Activated CD8-positive, alpha-beta T cell treated with anti-CD3 and anti-CD28 coated beads, Interleukin-2, amount 10 ng/mL, durations not matched to agents 7 days and 5 days (primary cell): ENCODE results near the gene VAT1. TPM values are rescaled to one million over a fixed set of nuclear protein-coding genes. Genes with fewer than 3 reads are reported as not detected.
A peak's percentile ranks its signal among the peaks of the same experiment; 100 is the strongest.

Experiments
- ATAC-seq: fragments of 150-1000 bp; cut with Tn5 transposase; one replicate; pipeline ENCODE4 v1.10.0; 2021; ENCODE audit warnings: moderate library complexity
- CTCF ChIA-PET: fragments of 350-600 bp; sonication (Branson Sonifier 250); formaldehyde crosslinking; loops from one replicate; lab custom pipeline; 2021; ENCODE audit warnings: antibody characterized with exemption; lab: Charles Lee
- POLR2A ChIA-PET: fragments of 350-600 bp; sonication (Branson Sonifier 250); formaldehyde crosslinking; loops from one replicate; lab custom pipeline; 2021; ENCODE audit warnings: antibody characterized with exemption; lab: Charles Lee
- DNase-seq: peaks from one replicate; pipeline ENCODE4 v3.0.0-alpha.2; 2020
- H3K27ac Mint-ChIP-seq: one replicate; pipeline ENCODE4 v1.8.0; 2021; ENCODE audit warnings: mild to moderate bottlenecking, mixed read lengths
- H3K27me3 Mint-ChIP-seq: one replicate; pipeline ENCODE4 v1.8.0; 2021; ENCODE audit warnings: low read depth, mixed read lengths
- H3K36me3 Mint-ChIP-seq: one replicate; pipeline ENCODE4 v1.8.0; 2021; ENCODE audit warnings: low read depth, mixed read lengths
- H3K4me1 Mint-ChIP-seq: one replicate; pipeline ENCODE4 v1.8.0; 2021; ENCODE audit warnings: low read depth, mixed read lengths
- H3K4me3 Mint-ChIP-seq: one replicate; pipeline ENCODE4 v1.8.0; 2021; ENCODE audit warnings: mild to moderate bottlenecking, mixed read lengths
- H3K9me3 Mint-ChIP-seq: one replicate; pipeline ENCODE4 v1.8.0; 2022; ENCODE audit warnings: mixed read lengths; ENCODE audit not compliant: insufficient read depth
- total RNA-seq, 2 experiments: library from RNA; stranded (reverse); gene quantifications; one replicate each; pipeline ENCODE4 v1.2.3, GENCODE V29; 2021

VAT1 gene
- total RNA-seq, 2 experiments from 2014 or later = 14.6 to 19.2 TPM

DNA sequence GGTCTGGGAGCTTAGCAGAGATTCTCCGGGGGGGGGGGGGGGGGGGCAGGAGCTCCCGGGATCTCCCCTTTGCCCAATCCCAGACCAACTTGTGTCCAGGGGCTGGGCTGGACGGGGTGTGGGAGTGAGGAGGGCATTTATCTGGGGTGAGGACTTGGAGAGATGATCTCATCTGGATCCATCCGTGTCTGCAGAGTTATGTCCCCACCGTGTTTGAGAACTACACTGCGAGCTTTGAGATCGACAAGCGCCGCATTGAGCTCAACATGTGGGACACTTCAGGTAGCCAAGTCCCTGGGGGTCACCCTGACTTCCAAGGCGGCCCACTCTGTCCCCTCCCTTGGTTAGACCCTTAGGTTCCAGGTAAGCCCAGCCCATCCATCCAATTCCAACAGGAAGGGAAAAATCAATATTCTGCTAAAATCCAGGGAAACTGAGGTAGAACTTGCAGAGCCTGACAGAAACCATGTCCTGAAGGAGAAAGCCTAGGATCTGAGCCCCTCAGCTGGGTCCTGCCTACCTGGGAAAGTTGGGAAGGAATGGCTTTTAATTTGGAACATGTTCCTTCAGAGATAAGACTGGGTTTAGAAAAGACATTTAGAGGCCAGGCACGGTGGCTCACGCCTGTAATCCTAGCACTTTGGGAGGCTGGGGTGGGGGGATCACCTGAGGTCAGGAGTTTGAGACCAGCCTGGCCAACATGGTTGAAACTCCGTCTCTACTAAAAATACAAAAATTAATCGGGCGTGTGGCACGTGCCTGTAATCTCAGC is 3.8 kb upstream of the VAT1 start:
- H3K36me3 Mint-ChIP-seq = no peaks in the 10 kb centered on the region
- no peaks in the 10 kb centered on the region for H3K9me3 Mint-ChIP-seq
- ChIA-PET POLR2A (interaction anchor here (0.5 kb wide), 1 partner anchor 17 kb away, joined by 3 read pairs; no protein-coding TSS in a partner anchor), CTCF (interaction anchor here (1.2 kb wide), 1 partner anchor 15 kb away, joined by 3 read pairs; no protein-coding TSS in a partner anchor)
- H3K4me3 Mint-ChIP-seq = no peak overlapping the region
- ATAC-seq = no peak
- peaks cover 19% of the 10 kb centered on the region for H3K4me1 Mint-ChIP-seq
- peaks cover 22% of the 10 kb centered on the region for H3K27me3 Mint-ChIP-seq
- no peak for DNase-seq
- H3K27ac Mint-ChIP-seq = no peak overlapping the region

DNA sequence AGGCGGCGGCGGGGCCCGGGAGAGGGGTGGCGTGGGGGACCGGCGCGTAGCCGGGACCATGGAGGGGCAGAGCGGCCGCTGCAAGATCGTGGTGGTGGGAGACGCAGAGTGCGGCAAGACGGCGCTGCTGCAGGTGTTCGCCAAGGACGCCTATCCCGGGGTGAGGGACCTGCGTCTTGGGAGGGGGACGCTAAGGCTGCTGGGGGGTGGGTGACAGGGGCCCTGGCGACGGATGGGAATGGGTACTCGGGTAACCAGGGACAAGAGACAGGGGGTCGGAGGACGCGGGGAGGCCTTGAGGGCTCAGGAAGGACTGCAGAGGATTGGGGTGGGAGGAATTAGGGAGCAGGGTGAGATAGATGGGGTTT is 3.1 kb upstream of the VAT1 start:
- H3K27me3 Mint-ChIP-seq = peaks cover 22% of the 10 kb centered on the region
- no peak for DNase-seq
- CTCF ChIA-PET = interaction anchor here (1.0 kb wide), 1 partner anchor 182 kb away, joined by 4 read pairs; no protein-coding TSS in a partner anchor
- H3K27ac Mint-ChIP-seq = peak overlapping the region; percentile 52
- ATAC-seq = no peak
- H3K9me3 Mint-ChIP-seq = no peaks in the 10 kb centered on the region
- H3K4me1 Mint-ChIP-seq = peaks cover 21% of the 10 kb centered on the region
- POLR2A ChIA-PET = interaction anchor here (0.5 to 1.6 kb wide), 4 partner anchors 16 to 290 kb away, joined by 3 to 16 read pairs (median 9); partner anchors contain the start of genes BRCA1 and RPL27
- H3K36me3 Mint-ChIP-seq = no peaks in the 10 kb centered on the region
- peak overlapping the region; percentile 48 for H3K4me3 Mint-ChIP-seq

DNA sequence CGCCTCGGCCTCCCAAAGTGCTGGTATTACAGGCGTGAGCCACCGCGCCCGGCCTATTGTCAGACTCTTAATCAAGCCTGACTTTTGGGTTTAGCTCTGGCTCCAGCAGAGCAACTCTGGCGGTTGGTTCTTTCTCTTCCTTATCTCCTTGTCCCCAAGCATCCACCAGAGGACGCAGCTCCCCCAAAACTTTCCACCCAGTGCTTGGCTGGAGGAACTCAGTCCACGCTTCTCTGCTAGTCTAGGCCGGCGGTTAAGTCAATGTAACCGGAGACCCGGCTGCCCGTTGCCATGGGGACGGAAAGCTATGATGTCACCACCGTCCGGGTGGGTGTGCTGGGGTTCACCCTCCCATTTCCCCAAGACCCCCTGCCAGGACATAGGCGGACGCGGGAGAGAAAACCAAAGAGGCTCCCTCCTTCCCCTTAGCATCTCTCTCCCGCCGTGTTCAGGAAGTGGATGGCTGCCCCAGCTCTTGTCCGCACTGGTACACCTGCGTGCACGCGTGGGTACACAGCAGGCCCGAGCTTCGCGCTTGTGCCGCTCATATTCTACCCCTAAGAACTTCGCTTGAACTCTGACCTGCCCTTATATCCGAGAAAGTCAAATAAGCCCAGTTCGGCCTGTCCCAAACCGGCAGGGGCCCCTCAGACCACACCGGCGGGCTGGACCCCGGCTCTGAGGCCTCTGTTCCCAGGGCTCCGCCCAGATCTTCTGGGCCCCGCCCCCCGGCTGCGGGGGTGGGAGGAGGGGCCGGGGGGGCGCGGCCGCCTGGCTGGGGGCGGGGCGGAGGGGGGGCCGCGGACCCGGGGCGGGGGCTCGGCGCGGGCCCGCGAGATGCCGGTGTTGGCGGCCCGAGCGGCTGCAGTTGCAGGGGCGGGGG is 2.5 kb upstream of the VAT1 start, which contains the start of gene RND2:
TSS of gene RND2 (plus strand) at position 825 of the 883 bp plus-strand sequence. CDS start 117 bp downstream, outside the sequence.
- peak within 1 kb of the TSS; percentile 52 for H3K27ac Mint-ChIP-seq
- ChIA-PET POLR2A (interaction anchor here (0.5 to 1.6 kb wide), 10 partner anchors 12 to 291 kb away, joined by 3 to 16 read pairs (median 4); partner anchors contain the start of genes BRCA1, NBR1, RPL27 and TMEM106A), CTCF (interaction anchor here (0.8 to 1.2 kb wide), 6 partner anchors 18 to 458 kb away, joined by 3 to 7 read pairs (median 3); partner anchors contain the start of genes IFI35, RPL27 and TMEM106A)
- no peaks in the 10 kb centered on the region for H3K36me3 Mint-ChIP-seq
- peaks cover 28% of the 10 kb centered on the region for H3K4me1 Mint-ChIP-seq
- no peaks in the 10 kb centered on the region for H3K9me3 Mint-ChIP-seq
- DNase-seq (peak; percentile 85), ATAC-seq (peak; percentile 68)
- H3K27me3 Mint-ChIP-seq = peaks cover 22% of the 10 kb centered on the region
- H3K4me3 Mint-ChIP-seq = peak within 1 kb of the TSS; percentile 76

DNA sequence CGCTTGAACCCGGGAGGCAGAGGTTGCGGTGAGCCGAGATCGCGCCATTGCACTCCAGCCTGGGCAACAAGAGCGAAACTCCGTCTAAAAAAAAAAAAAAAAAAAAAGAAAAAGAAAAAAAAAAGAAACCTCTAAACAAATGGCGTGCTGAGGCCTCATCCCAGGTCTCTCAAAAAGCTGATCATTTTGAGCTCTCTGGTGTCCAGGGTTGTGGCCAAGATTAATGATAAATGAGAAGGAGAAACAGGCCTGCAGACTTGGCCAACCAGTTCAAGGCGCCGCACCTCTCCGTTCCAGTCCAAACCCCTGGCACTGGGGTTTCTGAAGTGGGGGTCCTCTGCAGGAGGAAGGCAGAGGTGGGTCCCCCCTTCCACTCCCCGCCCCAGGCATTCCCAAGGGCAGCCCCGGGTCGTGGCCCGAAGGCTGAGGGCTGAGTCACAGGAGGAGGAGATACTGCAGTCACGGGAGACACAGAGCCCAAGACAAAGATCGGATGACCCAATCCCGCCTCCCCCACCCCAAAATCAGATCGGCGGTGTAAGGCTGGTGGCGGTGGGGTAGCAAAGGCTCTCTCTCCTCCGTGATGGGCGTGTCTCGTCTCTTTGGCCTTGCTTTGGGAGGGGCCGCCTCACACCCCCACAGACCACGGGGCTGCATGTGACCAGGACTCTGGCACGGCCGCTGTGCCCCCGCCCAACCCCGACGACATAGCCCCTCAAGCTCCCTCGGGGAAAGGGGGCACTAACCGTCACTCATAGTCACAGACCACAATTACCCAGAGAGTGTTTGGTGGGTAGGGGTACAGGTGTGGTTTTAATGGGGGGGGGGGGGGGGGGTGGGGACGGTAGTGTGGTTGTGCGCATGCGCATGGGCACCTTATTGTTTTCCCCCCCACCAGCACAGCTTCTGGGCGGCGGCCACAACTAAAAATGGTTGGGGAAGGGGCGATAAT is 1.1 kb downstream of the VAT1 start:
- H3K4me1 Mint-ChIP-seq = peaks cover 42% of the 10 kb centered on the region
- ChIA-PET POLR2A (interaction anchor here (0.9 to 1.4 kb wide), 3 partner anchors 12 to 294 kb away, joined by 3 to 5 read pairs (median 3); partner anchors contain the start of gene RPL27), CTCF (no interaction called here)
- no peaks in the 10 kb centered on the region for H3K9me3 Mint-ChIP-seq
- ATAC-seq (no peak), DNase-seq (no peak)
- H3K27ac Mint-ChIP-seq = no peak overlapping the region
- H3K27me3 Mint-ChIP-seq = peaks cover 15% of the 10 kb centered on the region
- peak overlapping the region; percentile 84 for H3K4me3 Mint-ChIP-seq
- peaks cover under 1% of the 10 kb centered on the region for H3K36me3 Mint-ChIP-seq

DNA sequence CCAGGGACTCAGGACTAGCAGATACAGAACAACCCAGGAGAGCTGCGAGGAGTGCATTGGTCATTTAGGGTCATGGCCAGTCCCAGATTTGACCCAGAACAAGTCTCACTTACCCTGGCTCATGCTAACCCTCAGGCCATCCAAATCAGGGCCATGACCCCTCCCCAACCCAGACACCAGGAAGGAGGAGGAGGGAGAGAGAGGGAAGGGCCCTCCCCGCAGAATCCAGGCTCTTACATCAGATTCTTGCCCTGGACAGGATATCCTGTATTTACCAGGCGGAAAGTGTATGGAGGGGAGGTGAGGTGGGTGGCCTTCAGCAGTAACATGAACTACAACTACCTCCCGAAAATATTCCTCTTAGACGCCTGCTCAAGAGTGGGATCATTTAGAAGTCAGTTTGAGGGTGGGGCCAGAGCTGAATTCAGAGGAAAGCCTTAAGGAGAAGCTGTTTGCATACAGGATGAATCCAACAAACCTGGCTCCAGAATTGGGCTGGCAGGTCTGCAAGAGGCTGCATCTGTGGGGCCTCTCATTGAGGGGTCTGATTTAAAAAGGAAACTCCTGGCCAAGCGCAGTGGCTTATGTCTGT is 2.1 kb downstream of the VAT1 start:
- Mint-ChIP-seq H3K27me3 (peaks cover 10% of the 10 kb centered on the region), H3K36me3 (peaks cover 5% of the 10 kb centered on the region), H3K27ac (no peak overlapping the region), H3K4me1 (peaks cover 39% of the 10 kb centered on the region), H3K9me3 (no peaks in the 10 kb centered on the region), H3K4me3 (no peak overlapping the region)
- ChIA-PET CTCF (no interaction called here), POLR2A (interaction anchor here (1.9 kb wide), 1 partner anchor 22 kb away, joined by 12 read pairs; the partner anchor contains the start of gene RPL27)
- no peak for DNase-seq
- no peak for ATAC-seq

DNA sequence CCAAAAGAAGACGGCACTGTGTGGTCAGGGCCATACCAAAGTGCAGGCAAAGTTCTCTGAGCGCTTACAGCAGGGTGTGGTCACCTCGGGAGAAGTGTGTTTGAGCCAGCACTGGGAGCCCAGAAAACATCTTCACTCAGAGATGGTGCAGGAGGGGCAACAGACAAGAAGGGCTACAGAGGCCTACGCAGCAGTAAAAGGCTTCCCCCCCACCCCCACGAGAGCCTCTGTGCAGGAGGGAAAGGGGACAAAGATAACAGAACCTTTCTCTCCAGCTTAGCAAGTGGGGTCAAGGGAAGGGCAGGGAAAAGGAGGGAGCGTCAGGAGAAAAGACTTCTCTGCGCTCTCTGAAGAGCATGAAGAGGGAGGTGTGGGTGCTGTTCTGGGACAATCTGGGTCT is 2.8 kb downstream of the VAT1 start:
- peaks cover 6% of the 10 kb centered on the region for H3K27me3 Mint-ChIP-seq
- peaks cover 38% of the 10 kb centered on the region for H3K4me1 Mint-ChIP-seq
- H3K36me3 Mint-ChIP-seq = peaks cover 11% of the 10 kb centered on the region
- H3K4me3 Mint-ChIP-seq = no peak overlapping the region
- DNase-seq = no peak
- ChIA-PET CTCF (interaction anchor here (1.0 kb wide), 1 partner anchor 12 kb away, joined by 3 read pairs; no protein-coding TSS in a partner anchor), POLR2A (interaction anchor here (0.5 to 1.9 kb wide), 3 partner anchors 21 to 1245 kb away, joined by 3 to 12 read pairs (median 3); partner anchors contain the start of gene RPL27)
- no peak for ATAC-seq
- H3K27ac Mint-ChIP-seq = no peak overlapping the region
- no peaks in the 10 kb centered on the region for H3K9me3 Mint-ChIP-seq

DNA sequence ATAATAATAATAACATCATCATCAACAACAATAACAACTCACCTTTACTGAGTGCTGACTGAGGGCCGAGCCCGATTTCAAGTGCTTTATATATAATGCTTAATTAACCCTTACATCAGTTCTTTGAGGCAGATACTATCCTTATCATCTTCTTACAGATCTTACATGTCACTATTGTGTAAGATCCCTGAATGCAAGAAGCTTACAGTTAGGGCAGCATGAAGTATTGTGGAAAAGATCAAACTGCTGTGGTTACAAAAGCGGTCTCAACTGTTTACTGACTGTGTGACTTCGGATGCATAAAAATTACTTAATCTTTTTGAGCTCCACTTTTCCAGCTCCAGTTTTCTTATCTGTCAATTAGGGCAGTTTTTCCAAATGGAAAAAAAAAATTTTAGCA is 3.3 kb downstream of the VAT1 start:
- Mint-ChIP-seq H3K27ac (no peak overlapping the region), H3K9me3 (no peaks in the 10 kb centered on the region), H3K36me3 (peaks cover 14% of the 10 kb centered on the region), H3K4me3 (no peak overlapping the region), H3K27me3 (peaks cover 3% of the 10 kb centered on the region), H3K4me1 (peaks cover 36% of the 10 kb centered on the region)
- CTCF ChIA-PET = interaction anchor here (1.0 kb wide), 1 partner anchor 12 kb away, joined by 3 read pairs; no protein-coding TSS in a partner anchor
- no peak for DNase-seq
- ATAC-seq = peak; percentile 10
- POLR2A ChIA-PET = interaction anchor here (0.5 to 1.9 kb wide), 4 partner anchors 21 to 1245 kb away, joined by 3 to 12 read pairs (median 3); partner anchors contain the start of gene RPL27

DNA sequence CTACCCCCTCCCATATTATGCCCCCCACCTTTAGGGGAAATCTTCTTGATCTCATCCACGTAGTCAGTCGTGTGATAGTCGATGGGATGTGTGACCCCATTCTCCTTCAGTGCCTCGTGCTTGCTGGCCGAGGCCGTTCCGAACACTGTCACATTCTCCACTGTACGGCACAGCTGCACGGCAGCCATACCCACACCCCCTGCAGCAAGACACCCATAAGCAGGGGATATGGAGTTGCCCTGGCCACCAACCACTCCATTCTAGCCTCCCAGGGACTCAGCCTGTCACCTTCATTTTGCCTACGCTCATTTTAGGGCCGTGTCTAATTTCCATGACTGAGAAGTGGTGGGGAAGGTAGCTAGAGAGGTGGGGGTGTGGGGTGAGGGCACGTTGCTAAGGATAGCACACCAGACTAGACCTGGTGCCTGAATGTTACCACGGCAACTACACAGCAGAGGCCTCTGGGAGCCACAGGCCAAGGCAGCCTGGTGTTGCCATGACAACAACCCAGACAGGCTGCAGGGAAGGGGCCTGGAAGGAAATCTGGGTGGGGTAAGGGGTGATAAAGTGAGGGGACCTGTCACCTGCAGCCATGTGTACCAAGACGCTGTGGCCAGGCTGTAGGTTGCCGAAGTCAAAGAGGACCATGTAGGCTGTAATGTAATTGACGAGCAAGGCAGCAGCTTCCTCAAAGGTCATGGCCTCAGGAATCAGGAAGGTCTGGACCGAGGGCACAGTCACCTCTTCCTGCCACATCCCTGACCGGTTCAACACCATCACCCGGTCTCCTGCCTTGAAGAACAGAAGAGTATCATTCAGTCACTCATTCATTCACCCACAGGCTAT is 4.0 kb downstream of the VAT1 start:
- DNase-seq (peak; percentile 56), ATAC-seq (peak; percentile 54)
- Mint-ChIP-seq H3K36me3 (peaks cover 19% of the 10 kb centered on the region), H3K4me1 (peaks cover 36% of the 10 kb centered on the region), H3K27ac (no peak overlapping the region), H3K27me3 (peaks cover 3% of the 10 kb centered on the region), H3K4me3 (no peak overlapping the region), H3K9me3 (no peaks in the 10 kb centered on the region)
- POLR2A ChIA-PET = interaction anchor here (0.6 to 1.9 kb wide), 2 partner anchors 20 to 459 kb away, joined by 3 to 12 read pairs; partner anchors contain the start of gene RPL27
- CTCF ChIA-PET = interaction anchor here (1.0 kb wide), 1 partner anchor 13 kb away, joined by 3 read pairs; no protein-coding TSS in a partner anchor

DNA sequence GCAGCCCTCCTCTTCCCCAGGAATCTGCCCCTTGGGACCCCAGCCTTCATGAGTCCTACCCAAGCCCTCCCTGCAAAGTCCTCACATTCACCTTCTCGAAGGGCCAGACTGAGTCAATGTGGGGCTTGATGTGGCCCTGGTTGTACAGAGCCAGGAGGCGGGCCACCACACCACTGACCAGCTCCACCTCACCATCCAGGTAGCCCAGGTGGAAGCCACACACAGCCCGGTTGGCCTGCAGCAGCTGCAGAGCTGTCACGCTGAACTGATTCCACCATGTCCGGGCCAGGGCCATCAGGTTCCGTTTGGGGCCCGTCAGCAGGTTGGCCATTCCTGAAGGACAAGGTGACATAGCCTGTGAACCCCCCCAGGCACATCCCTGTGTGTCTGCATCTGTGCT is 6.0 kb downstream of the VAT1 start:
- Mint-ChIP-seq H3K27ac (peak overlapping the region; percentile 40), H3K27me3 (no peaks in the 10 kb centered on the region), H3K36me3 (peaks cover 31% of the 10 kb centered on the region), H3K9me3 (no peaks in the 10 kb centered on the region), H3K4me1 (peaks cover 33% of the 10 kb centered on the region), H3K4me3 (no peak overlapping the region)
- POLR2A ChIA-PET = no interaction called here
- DNase-seq (no peak), ATAC-seq (no peak)
- CTCF ChIA-PET = no interaction called here
